B cell (primary cell): ENCODE measurements around the gene PTPRN. TPM values are rescaled to one million over a fixed set of nuclear protein-coding genes. Genes with fewer than 3 reads are reported as not detected.

Experiments
- ATAC-seq: fragments of 200-7000 bp; cut with Tn5 transposase; one replicate; pipeline ENCODE4 v1.10.0; 2021; ENCODE audit warnings: low read depth, mild to moderate bottlenecking, moderate number of reproducible peaks, moderate library complexity
- CTCF ChIA-PET: fragments of 350-600 bp; sonication (Branson Sonifier 250); formaldehyde crosslinking; loops from one replicate; lab custom pipeline; 2021; ENCODE audit warnings: antibody characterized with exemption, inconsistent platforms; lab: Charles Lee
- POLR2A ChIA-PET: fragments of 350-600 bp; sonication (Branson Sonifier 250); formaldehyde crosslinking; loops from one replicate; lab custom pipeline; 2021; ENCODE audit warnings: antibody characterized with exemption; lab: Charles Lee
- DNase-seq: peaks from one replicate; pipeline ENCODE4 v3.0.0; 2013
- H2AFZ ChIP-seq: 2 replicates; pipeline ENCODE4 v1.6.1; 2012; ENCODE audit warnings: mild to moderate bottlenecking, low read depth, low read length; ENCODE audit not compliant: insufficient read depth, poor library complexity, severe bottlenecking
- H3K27ac ChIP-seq, 2 donors: 1 replicate in 1 of 2; 2 replicates in 1 of 2; pipeline ENCODE4 v1.5.1; 2012 to 2013; ENCODE audit warnings: low read length in 2 of 2, mild to moderate bottlenecking in 2 of 2, moderate library complexity in 1 of 2
- H3K27me3 ChIP-seq, 4 experiments: fragments of 200-600 bp in 1 of 4; sonication (generic) in 1 of 4; replicated peaks in 1 of 4; 1 replicate in 2 of 4; 2 replicates in 2 of 4; pipeline versions ENCODE4 v1.6.1 to v1.7.0; 2013 to 2016; ENCODE audit warnings: low read length in 3 of 4, mild to moderate bottlenecking in 2 of 4, mixed read lengths in 1 of 4, moderate library complexity in 1 of 4; ENCODE audit not compliant: insufficient read depth in 4 of 4, control insufficient read depth in 3 of 4; ENCODE audit errors: control extremely low read depth in 1 of 4
- H3K36me3 ChIP-seq, 2 experiments: replicated peaks in 1 of 2; 1 replicate in 1 of 2; 2 replicates in 1 of 2; pipeline versions ENCODE4 v1.6.1 to v1.7.1; 2013; ENCODE audit warnings: low read length in 1 of 2; ENCODE audit not compliant: insufficient read depth in 2 of 2, control insufficient read depth in 1 of 2; ENCODE audit errors: control extremely low read depth in 1 of 2, extremely low read depth in 1 of 2
- H3K4me1 ChIP-seq, 2 donors: fragments of 200-600 bp in 1 of 2; sonication (generic) in 1 of 2; 1 replicate in 1 of 2; 2 replicates in 1 of 2; pipeline versions ENCODE4 v1.5.1 to v1.6.1; 2013 to 2017; ENCODE audit warnings: low read length in 2 of 2; ENCODE audit not compliant: control insufficient read depth in 2 of 2, insufficient read depth in 2 of 2
- H3K4me2 ChIP-seq: replicated peaks from 2 replicates; pipeline ENCODE3; 2012; ENCODE audit warnings: mild to moderate bottlenecking, low read depth, low read length; ENCODE audit not compliant: poor library complexity, severe bottlenecking
- H3K4me3 ChIP-seq, 5 experiments: fragments of 200-600 bp in 1 of 5; sonication (generic) in 1 of 5; 1 replicate in 3 of 5; 2 replicates in 2 of 5; pipeline versions ENCODE4 v1.5.1 to v1.7.0; 2011 to 2016; ENCODE audit warnings: low read length in 4 of 5, mild to moderate bottlenecking in 4 of 5, low read depth in 2 of 5, control low read depth in 1 of 5, moderate library complexity in 1 of 5; ENCODE audit not compliant: insufficient read depth in 1 of 5; ENCODE audit errors: control extremely low read depth in 1 of 5, extremely low read depth in 1 of 5
- H3K79me2 ChIP-seq: fragments of 200-600 bp; sonication (generic); one replicate; pipeline ENCODE4 v1.6.0; 2016; ENCODE audit warnings: low read length; ENCODE audit not compliant: control insufficient read depth, insufficient read depth
- H3K9ac ChIP-seq: fragments of 200-600 bp; sonication (generic); 2 replicates; pipeline ENCODE4 v1.6.1; 2017; ENCODE audit warnings: mild to moderate bottlenecking, low read length, moderate library complexity
- H3K9me3 ChIP-seq, 3 donors: one replicate each; pipeline versions ENCODE4 v1.6.1 to v1.7.1; 2013; ENCODE audit warnings: low read length in 2 of 3; ENCODE audit not compliant: control insufficient read depth in 2 of 3, insufficient read depth in 1 of 3; ENCODE audit errors: control extremely low read depth in 1 of 3
- H4K20me1 ChIP-seq: 2 replicates; pipeline ENCODE4 v1.6.0; 2012; ENCODE audit warnings: mild to moderate bottlenecking, low read length; ENCODE audit not compliant: insufficient read depth, control insufficient read depth, poor library complexity, severe bottlenecking
- H3K27ac Mint-ChIP-seq: one replicate; pipeline ENCODE4 v1.8.0; 2021; ENCODE audit warnings: mixed read lengths
- H3K27me3 Mint-ChIP-seq: one replicate; pipeline ENCODE4 v1.8.0; 2021; ENCODE audit warnings: mixed read lengths
- H3K4me1 Mint-ChIP-seq: one replicate; pipeline ENCODE4 v1.8.0; 2021; ENCODE audit warnings: mixed read lengths
- H3K4me3 Mint-ChIP-seq: one replicate; pipeline ENCODE4 v1.8.0; 2021; ENCODE audit warnings: mixed read lengths
- H3K9me3 Mint-ChIP-seq: one replicate; pipeline ENCODE4 v1.8.0; 2022; ENCODE audit warnings: mixed read lengths; ENCODE audit not compliant: insufficient read depth
- CTCF ChIP-seq: fragments of 200-600 bp; IDR thresholded peaks from one replicate; pipeline ENCODE4 v1.8.0; 2022; ENCODE audit warnings: antibody characterized with exemption, mild to moderate bottlenecking
- EZH2 ChIP-seq: IDR thresholded peaks from 2 replicates; pipeline ENCODE4 v1.6.1; 2012; ENCODE audit warnings: borderline replicate concordance, low read depth, mild to moderate bottlenecking, moderate library complexity, low read length; ENCODE audit not compliant: insufficient read depth, poor library complexity, severe bottlenecking
- WGBS: methylation state at CpG from one replicate; pipeline ENCODE4 v1.1.5; 2013; ENCODE audit warnings: missing lambda C conversion rate; ENCODE audit not compliant: insufficient coverage; 5-methylcytosine and 5-hydroxymethylcytosine counted together
- intact Hi-C: fragments of 100-400 bp; cut with micrococcal nuclease; formaldehyde crosslinking; loops from one replicate; pipeline ENCODE4 v1.10.0; 2022
- polyA plus RNA-seq: library from polyadenylated mRNA; depleted of rRNA; stranded (reverse); fragments of >200 nt; gene quantifications from 2 replicates; pipeline ENCODE4 v1.2.3, GENCODE V29; 2012
- total RNA-seq, 2 donors: library from RNA; stranded (reverse); fragments of 120-200 nt in 1 of 2; gene quantifications; 1 replicate in 1 of 2; 2 replicates in 1 of 2; pipeline versions ENCODE4 v1.2.3 to v1.2.4, GENCODE V29; 2013 to 2022

The PTPRN gene
- total and polyA plus RNA-seq, 2 donors (not counting 1 experiment from before 2014, with no cell fraction given), result 0.04 TPM; not detected in 1

GRCh38 chr2:219286436-219287115 is 22.6 kb downstream of the PTPRN start:
- Histone ChIP-seq H3K9me3 (no peaks in the 10 kb centered on the region), H2AFZ (no peak overlapping the region), H3K79me2 (no peaks in the 10 kb centered on the region), H3K4me3 (no peak overlapping the region), H4K20me1 (peaks cover 36% of the 10 kb centered on the region), H3K4me1 (peaks cover 0 to under 1% of the 10 kb centered on the region in 2 donors), H3K36me3 (peaks cover 2 to 47% of the 10 kb centered on the region in 2 experiments), H3K4me2 (no peak overlapping the region), H3K27me3 (no peaks in the 10 kb centered on the region), H3K27ac (no peak overlapping the region), H3K9ac (no peak overlapping the region)
- ChIA-PET POLR2A (interaction anchor here (0.6 to 1.4 kb wide), 3 partner anchors 35 to 110 kb away, joined by 3 to 6 read pairs (median 5); partner anchors contain the start of gene CNPPD1), CTCF (interaction anchor here (0.6 to 15.8 kb wide), 5 partner anchors 7 to 115 kb away, joined by 3 to 239 read pairs (median 4); no protein-coding TSS in a partner anchor)
- TF ChIP-seq CTCF (no peak), EZH2 (no peak)
- Mint-ChIP-seq H3K27me3 (no peaks in the 10 kb centered on the region), H3K4me3 (no peak overlapping the region), H3K9me3 (no peaks in the 10 kb centered on the region), H3K4me1 (no peaks in the 10 kb centered on the region), H3K27ac (peak overlapping the region; percentile 56)
- 99% methylated on average over 5 of the region's 12 CpGs for WGBS
- intact Hi-C loops, result no loop called here
- DNase-seq (no peak), ATAC-seq (peak; percentile 36)

GRCh38 chr2:219285894-219286425 is 23.2 kb downstream of the PTPRN start:
- Mint-ChIP-seq H3K4me3 (no peak overlapping the region), H3K27ac (no peak overlapping the region), H3K27me3 (no peaks in the 10 kb centered on the region), H3K4me1 (peaks cover 5% of the 10 kb centered on the region), H3K9me3 (no peaks in the 10 kb centered on the region)
- ChIA-PET CTCF (interaction anchor here (0.6 to 15.8 kb wide), 5 partner anchors 7 to 115 kb away, joined by 3 to 239 read pairs (median 4); no protein-coding TSS in a partner anchor), POLR2A (interaction anchor here (0.6 kb wide), 1 partner anchor 83 kb away, joined by 3 read pairs; no protein-coding TSS in a partner anchor)
- no peak for ATAC-seq
- intact Hi-C loops, result no loop called here
- Histone ChIP-seq H3K4me2 (no peak overlapping the region), H4K20me1 (peaks cover 40% of the 10 kb centered on the region), H2AFZ (no peak overlapping the region), H3K36me3 (peaks cover 2 to 53% of the 10 kb centered on the region in 2 experiments), H3K9ac (no peak overlapping the region), H3K9me3 (no peaks in the 10 kb centered on the region), H3K79me2 (no peaks in the 10 kb centered on the region), H3K4me3 (no peak overlapping the region), H3K27ac (no peak overlapping the region), H3K4me1 (peaks cover 2 to 7% of the 10 kb centered on the region in 2 donors), H3K27me3 (no peaks in the 10 kb centered on the region)
- 95% methylated on average over 14 of the region's 17 CpGs for WGBS
- no peak for DNase-seq
- TF ChIP-seq CTCF (no peak), EZH2 (no peak)
